CD4-positive, alpha-beta T cell (primary cell): Measurements from ENCODE around the gene TAC4. TPM values are rescaled to one million over a fixed set of nuclear protein-coding genes. Genes with fewer than 3 reads are reported as not detected.

Experiments
- ATAC-seq: fragments of 200-7000 bp; cut with Tn5 transposase; one replicate; pipeline ENCODE4 v1.10.0; 2022; ENCODE audit warnings: mild to moderate bottlenecking; ENCODE audit not compliant: poor library complexity
- CTCF ChIA-PET: fragments of 350-600 bp; sonication (Branson Sonifier 250); formaldehyde crosslinking; loops from one replicate; lab custom pipeline; 2021; ENCODE audit warnings: antibody characterized with exemption, inconsistent platforms; lab: Charles Lee
- POLR2A ChIA-PET: fragments of 350-600 bp; sonication (Branson Sonifier 250); formaldehyde crosslinking; loops from one replicate; lab custom pipeline; 2021; ENCODE audit warnings: antibody characterized with exemption, inconsistent platforms; lab: Charles Lee
- DNase-seq, 14 experiments: peaks; one replicate each; pipeline ENCODE4 v3.0.0-alpha.2; 2013 to 2020; ENCODE audit warnings: mixed read lengths in 2 of 14
- H3K27ac ChIP-seq, 2 donors: one replicate each; pipeline versions ENCODE4 v1.5.1 to v1.7.0; 2013; ENCODE audit warnings: low read length in 2 of 2, low read depth in 1 of 2, mild to moderate bottlenecking in 1 of 2
- H3K27me3 ChIP-seq, 2 experiments: 1 replicate in 1 of 2; 2 replicates in 1 of 2; pipeline versions ENCODE4 v1.6.1 to v1.7.0; 2013; ENCODE audit warnings: low read length in 2 of 2, control low read depth in 1 of 2, mild to moderate bottlenecking in 1 of 2, moderate library complexity in 1 of 2; ENCODE audit not compliant: insufficient read depth in 2 of 2, control insufficient read depth in 1 of 2
- H3K36me3 ChIP-seq: one replicate; pipeline ENCODE4 v1.6.1; 2013; ENCODE audit warnings: low read length, control low read depth; ENCODE audit not compliant: insufficient read depth
- H3K4me1 ChIP-seq: one replicate; pipeline ENCODE4 v1.6.1; 2013; ENCODE audit warnings: low read length, control low read depth; ENCODE audit not compliant: insufficient read depth
- H3K4me3 ChIP-seq: one replicate; pipeline ENCODE4 v1.5.1; 2013; ENCODE audit warnings: mild to moderate bottlenecking, low read length, moderate library complexity
- H3K9me3 ChIP-seq, 2 experiments: 1 replicate in 1 of 2; 2 replicates in 1 of 2; pipeline versions ENCODE4 v1.6.1 to v1.7.0; 2013; ENCODE audit warnings: low read length in 2 of 2, mild to moderate bottlenecking in 2 of 2, control low read depth in 1 of 2, moderate library complexity in 1 of 2; ENCODE audit not compliant: control insufficient read depth in 1 of 2, insufficient read depth in 1 of 2
- H3K27ac Mint-ChIP-seq: one replicate; pipeline ENCODE4 v1.8.0; 2020; ENCODE audit warnings: mixed read lengths
- H3K27me3 Mint-ChIP-seq: one replicate; pipeline ENCODE4 v1.8.0; 2021; ENCODE audit warnings: mixed read lengths
- H3K36me3 Mint-ChIP-seq: one replicate; pipeline ENCODE4 v1.8.0; 2021; ENCODE audit warnings: low read depth, mixed read lengths
- H3K4me1 Mint-ChIP-seq: one replicate; pipeline ENCODE4 v1.8.0; 2021; ENCODE audit warnings: low read depth, mixed read lengths
- H3K4me3 Mint-ChIP-seq: one replicate; pipeline ENCODE4 v1.8.0; 2020; ENCODE audit warnings: mild to moderate bottlenecking, mixed read lengths
- H3K9me3 Mint-ChIP-seq: one replicate; pipeline ENCODE4 v1.8.0; 2020; ENCODE audit warnings: mixed read lengths
- intact Hi-C, 2 experiments: fragments of 100-400 bp; cut with DNase I in 1 of 2; cut with micrococcal nuclease in 1 of 2; formaldehyde crosslinking; loops; one replicate each; pipeline versions ENCODE4 v1.15.1 to v1.9.0; 2023 to 2025; cut with DNase I, micrococcal nuclease
- total RNA-seq, 174 experiments: library from RNA in 2 of 174; stranded (reverse) in 2 of 174; gene quantifications; one replicate each; pipeline ENCODE4 v1.2.3 and lab custom pipeline; 2021 to 2026
- TF ChIP-seq, protein P1 (sequence below): fragments of 200-600 bp; IDR thresholded peaks from one replicate; pipeline ENCODE4 v1.8.0; 2022; ENCODE audit warnings: antibody characterized with exemption, mild to moderate bottlenecking

TAC4 gene
- total RNA-seq, 2 experiments from 2014 or later: not detected

DNA sequence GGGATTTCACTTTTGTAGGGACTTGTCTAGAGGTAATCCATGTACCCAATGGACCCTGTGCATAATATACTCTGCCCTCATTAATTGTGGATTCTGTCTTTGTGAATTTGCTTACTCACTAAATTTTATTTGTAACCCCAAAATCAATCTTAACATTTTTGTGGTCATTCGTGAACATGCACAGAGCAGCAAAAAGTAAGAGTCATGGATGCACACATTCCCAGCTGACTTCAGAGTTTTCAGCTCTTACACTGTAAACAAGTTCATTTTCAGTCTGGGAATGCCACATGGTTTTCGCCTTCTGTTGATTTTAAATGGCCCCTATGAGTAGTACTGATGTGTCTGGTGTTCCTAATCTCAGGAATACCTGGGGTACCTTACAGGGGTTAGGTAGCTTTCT, 24.3 kb downstream of the TAC4 start:
- no peaks in the 10 kb centered on the region for H3K9me3 Mint-ChIP-seq
- TF ChIP-seq, protein P1, sequence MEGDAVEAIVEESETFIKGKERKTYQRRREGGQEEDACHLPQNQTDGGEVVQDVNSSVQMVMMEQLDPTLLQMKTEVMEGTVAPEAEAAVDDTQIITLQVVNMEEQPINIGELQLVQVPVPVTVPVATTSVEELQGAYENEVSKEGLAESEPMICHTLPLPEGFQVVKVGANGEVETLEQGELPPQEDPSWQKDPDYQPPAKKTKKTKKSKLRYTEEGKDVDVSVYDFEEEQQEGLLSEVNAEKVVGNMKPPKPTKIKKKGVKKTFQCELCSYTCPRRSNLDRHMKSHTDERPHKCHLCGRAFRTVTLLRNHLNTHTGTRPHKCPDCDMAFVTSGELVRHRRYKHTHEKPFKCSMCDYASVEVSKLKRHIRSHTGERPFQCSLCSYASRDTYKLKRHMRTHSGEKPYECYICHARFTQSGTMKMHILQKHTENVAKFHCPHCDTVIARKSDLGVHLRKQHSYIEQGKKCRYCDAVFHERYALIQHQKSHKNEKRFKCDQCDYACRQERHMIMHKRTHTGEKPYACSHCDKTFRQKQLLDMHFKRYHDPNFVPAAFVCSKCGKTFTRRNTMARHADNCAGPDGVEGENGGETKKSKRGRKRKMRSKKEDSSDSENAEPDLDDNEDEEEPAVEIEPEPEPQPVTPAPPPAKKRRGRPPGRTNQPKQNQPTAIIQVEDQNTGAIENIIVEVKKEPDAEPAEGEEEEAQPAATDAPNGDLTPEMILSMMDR: no peak
- CTCF ChIA-PET: interaction anchor here (0.6 kb wide), 1 partner anchor 20 kb away, joined by 3 read pairs; no protein-coding TSS in a partner anchor

DNA sequence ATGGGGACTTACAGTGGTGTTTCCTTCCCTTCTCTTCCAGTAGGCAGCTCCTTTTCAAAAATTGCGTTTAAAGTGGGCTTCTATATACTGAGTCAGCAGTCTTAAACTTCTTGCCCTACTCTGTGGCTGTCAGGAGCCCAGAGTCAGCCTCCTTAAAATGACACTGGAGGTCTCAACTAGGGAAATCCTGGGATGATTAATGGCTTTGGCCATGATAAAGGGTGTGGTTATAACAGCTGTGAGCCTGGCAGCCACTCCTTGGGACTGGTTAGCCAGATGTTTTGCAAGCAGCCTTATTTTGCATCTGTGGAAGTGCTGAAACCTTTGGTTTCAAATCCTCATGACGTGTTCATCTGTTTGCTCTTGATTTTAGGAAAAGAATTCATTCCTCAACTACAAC, 25.0 kb downstream of the TAC4 start:
- H3K27me3 ChIP-seq: no peaks in the 10 kb centered on the region
- ATAC-seq: no peak
- intact Hi-C loops: no loop called here
- peaks cover 45% of the 10 kb centered on the region for H3K4me1 Mint-ChIP-seq
- ChIA-PET CTCF (no interaction called here), POLR2A (no interaction called here)
- no peak overlapping the region for H3K27ac Mint-ChIP-seq
- no peak overlapping the region for H3K4me3 ChIP-seq
- no peak for DNase-seq
- H3K27me3 Mint-ChIP-seq: no peaks in the 10 kb centered on the region
- H3K9me3 Mint-ChIP-seq: no peaks in the 10 kb centered on the region
- peaks cover 39% of the 10 kb centered on the region for H3K4me1 ChIP-seq
- H3K27ac ChIP-seq: no peak overlapping the region
- H3K36me3 ChIP-seq: peaks cover 82% of the 10 kb centered on the region
- TF ChIP-seq, protein P1: no peak
- peaks cover 98% of the 10 kb centered on the region for H3K36me3 Mint-ChIP-seq
- H3K9me3 ChIP-seq: no peaks in the 10 kb centered on the region
- H3K4me3 Mint-ChIP-seq: no peak overlapping the region

More for the DNA sequence above, 24.3 kb downstream of the TAC4 start:
- H3K4me1 Mint-ChIP-seq: peaks cover 37% of the 10 kb centered on the region
- H3K4me3 Mint-ChIP-seq: no peak overlapping the region
- no peak for ATAC-seq
- no peak overlapping the region for H3K27ac ChIP-seq
- peaks cover 98% of the 10 kb centered on the region for H3K36me3 Mint-ChIP-seq
- H3K4me3 ChIP-seq: no peak overlapping the region
- H3K9me3 ChIP-seq: no peaks in the 10 kb centered on the region
- H3K27ac Mint-ChIP-seq: peak overlapping the region; percentile 12
- H3K36me3 ChIP-seq: peaks cover 87% of the 10 kb centered on the region
- H3K4me1 ChIP-seq: peaks cover 32% of the 10 kb centered on the region
- intact Hi-C loops: no loop called here
- no peak for DNase-seq
- POLR2A ChIA-PET: no interaction called here
- H3K27me3 Mint-ChIP-seq: no peaks in the 10 kb centered on the region
- no peaks in the 10 kb centered on the region for H3K27me3 ChIP-seq

DNA sequence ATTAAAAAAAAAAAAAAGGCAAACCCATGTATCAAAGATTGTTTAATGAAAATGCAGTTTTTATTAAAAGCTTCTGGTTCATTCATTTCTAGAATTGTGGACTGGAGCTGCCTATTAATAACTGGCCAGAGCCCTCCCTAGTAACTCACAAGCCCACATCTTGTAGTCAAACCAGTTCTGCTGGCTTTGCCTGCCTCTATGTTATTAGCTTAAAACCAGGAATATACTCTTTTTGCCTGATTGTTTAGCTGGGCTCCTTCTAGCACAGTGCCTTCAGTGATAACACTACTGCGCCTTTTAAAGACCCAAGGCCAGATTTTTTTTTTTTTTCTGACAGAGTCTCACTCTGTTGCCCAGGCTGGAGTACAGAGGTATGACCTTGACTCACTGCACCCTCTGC, 26.0 kb downstream of the TAC4 start:
- peak overlapping the region in 1 of 2 donors; percentile 18 for H3K27ac ChIP-seq
- H3K4me1 ChIP-seq: peaks cover 47% of the 10 kb centered on the region
- H3K27me3 ChIP-seq: no peaks in the 10 kb centered on the region
- H3K4me1 Mint-ChIP-seq: peaks cover 54% of the 10 kb centered on the region
- H3K4me3 ChIP-seq: no peak overlapping the region
- peaks cover 98% of the 10 kb centered on the region for H3K36me3 Mint-ChIP-seq
- intact Hi-C loops: loop anchor here in 1 of 2 experiments (2.0 kb wide), 1 partner anchor 13 kb away; no protein-coding TSS in a partner anchor
- ChIA-PET CTCF (interaction anchor here (0.7 kb wide), 1 partner anchor 16 kb away, joined by 4 read pairs; no protein-coding TSS in a partner anchor), POLR2A (interaction anchor here (0.5 kb wide), 1 partner anchor 1046 kb away, joined by 3 read pairs; no protein-coding TSS in a partner anchor)
- DNase-seq (no peak), ATAC-seq (no peak)
- peaks cover 76% of the 10 kb centered on the region for H3K36me3 ChIP-seq
- H3K4me3 Mint-ChIP-seq: peak overlapping the region; percentile 7
- no peaks in the 10 kb centered on the region for H3K9me3 Mint-ChIP-seq
- H3K27me3 Mint-ChIP-seq: no peaks in the 10 kb centered on the region
- H3K27ac Mint-ChIP-seq: peak overlapping the region; percentile 96
- H3K9me3 ChIP-seq: no peaks in the 10 kb centered on the region
- TF ChIP-seq, protein P1: no peak
